Effector CD8-positive, alpha-beta T cell (primary cell): ENCODE data around the gene GFPT2.

Experiments
- DNase-seq: peaks from one replicate; lab custom pipeline; 2025; lab: John Stamatoyannopoulos, UW

GFPT2 gene

DNA sequence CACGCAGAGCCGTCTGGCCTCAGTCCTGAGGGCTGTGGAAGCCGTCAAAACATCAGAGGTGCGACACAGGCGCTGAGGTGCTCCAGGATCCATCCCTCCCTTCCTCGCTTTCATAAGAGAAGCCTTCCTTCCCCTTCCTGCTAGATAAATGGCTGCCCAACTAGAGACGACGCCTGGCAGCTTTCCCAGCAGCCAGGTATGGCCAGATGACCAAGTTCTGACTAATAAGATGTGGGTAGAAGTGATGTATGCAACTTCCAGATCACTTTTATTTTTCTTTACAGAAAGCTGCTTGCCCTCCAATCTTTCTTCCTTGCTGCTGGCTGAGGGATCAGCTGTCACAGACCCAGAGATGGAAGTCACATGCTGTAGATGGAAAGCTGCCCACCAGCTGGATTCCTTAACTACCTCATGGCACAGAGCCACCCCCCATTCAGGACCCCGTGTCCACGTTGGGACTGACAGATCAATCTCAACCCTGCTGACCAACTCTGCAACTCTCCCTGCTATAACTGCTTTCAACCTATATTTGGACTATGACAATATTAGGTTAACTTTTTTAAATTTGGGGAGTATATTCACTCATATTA lies 70.0 kb downstream of the GFPT2 start:
- DNase-seq: no peak

DNA sequence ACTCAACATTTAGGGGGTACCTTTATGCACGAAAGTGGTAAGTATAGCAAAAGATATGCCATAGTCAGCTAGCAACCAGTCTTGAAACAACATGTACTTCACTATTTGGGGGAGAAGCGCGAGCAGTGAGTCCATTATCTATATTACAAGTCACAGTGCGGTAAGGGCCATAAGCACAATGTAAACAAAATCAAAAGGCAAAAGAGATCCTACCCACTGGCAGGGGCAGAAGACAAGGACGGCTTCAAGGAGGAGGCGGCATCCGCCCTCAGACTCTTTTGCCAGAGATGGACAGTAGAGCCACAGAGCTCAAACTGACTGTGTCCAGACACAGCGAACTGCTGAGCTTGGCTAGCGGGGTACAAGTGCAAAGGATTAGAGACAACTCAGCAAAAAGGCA lies 70.9 kb downstream of the GFPT2 start:
- no peak for DNase-seq

DNA sequence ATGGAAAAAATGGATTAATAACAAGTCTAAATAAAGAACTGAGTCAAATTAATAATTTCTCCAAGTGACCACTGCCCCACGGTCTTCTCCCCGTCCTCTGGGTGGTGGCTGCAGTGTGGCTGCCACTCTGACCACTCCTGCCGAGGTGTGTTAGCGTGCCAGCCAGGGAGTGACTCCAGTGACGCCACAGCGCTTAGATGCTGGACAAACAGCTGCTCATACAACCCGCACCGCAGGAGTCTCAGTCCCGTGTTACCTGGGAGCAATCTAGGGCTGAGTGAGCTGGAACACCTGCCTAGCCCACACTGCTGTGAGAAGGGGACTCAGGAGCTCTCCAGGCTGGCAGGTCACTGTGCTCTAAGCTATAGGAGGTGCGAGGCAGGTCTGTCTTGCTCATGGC lies 71.4 kb downstream of the GFPT2 start:
- no peak for DNase-seq

DNA sequence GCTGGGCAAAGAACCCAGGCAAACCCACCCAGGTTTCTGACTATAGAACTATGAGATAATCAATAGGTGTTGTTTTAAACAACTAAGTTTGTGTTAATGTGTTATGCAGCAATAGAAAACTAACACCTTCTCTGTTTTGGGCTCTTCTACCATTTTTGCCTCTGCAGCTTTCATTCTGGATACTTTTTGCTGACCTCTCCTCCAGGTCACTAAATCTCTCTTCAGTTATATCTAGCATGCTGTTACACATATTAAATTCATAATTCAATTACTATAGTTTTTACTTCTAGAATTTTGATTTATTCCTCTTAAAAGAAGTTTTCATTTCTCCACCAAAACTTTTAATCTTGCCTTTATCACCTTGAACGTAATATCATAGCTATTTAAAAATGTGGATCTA lies 78.4 kb downstream of the GFPT2 start:
- DNase-seq: no peak

DNA sequence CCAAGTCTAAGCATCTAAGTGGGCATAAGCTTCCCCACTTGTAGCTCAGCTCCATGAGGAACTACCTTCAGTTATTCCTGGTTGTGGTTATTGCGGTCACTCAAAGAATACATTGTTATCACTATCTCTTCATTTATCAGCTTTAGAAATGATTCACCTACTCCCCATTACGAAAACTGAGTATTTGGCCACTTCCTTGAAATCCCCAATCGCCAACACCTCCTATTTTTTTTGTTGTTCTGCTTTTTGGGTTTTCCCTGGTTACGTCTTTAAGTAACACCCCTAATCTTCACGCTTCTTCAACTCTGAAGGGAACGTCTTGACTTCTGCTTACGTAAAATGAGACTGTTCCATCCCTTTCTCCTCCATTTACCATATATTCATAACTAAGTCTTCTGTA lies 81.9 kb downstream of the GFPT2 start:
- no peak for DNase-seq

DNA sequence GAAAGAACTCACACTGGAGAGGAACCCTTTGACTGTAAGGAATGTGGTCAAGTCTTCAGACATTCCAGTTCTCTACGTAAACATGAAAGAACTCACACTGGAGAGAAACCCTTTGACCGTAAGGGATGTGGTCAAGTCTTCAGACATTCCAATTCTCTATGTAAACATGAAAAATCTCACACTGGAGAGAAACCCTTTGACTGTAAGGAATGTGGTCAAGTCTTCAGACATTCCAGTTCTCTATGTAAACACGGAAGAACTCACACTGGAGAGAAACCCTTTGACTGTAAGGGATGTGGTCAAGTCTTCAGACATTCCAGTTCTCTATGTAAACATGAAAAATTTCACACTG lies 93.9 kb downstream of the GFPT2 start:
- DNase-seq: no peak

DNA sequence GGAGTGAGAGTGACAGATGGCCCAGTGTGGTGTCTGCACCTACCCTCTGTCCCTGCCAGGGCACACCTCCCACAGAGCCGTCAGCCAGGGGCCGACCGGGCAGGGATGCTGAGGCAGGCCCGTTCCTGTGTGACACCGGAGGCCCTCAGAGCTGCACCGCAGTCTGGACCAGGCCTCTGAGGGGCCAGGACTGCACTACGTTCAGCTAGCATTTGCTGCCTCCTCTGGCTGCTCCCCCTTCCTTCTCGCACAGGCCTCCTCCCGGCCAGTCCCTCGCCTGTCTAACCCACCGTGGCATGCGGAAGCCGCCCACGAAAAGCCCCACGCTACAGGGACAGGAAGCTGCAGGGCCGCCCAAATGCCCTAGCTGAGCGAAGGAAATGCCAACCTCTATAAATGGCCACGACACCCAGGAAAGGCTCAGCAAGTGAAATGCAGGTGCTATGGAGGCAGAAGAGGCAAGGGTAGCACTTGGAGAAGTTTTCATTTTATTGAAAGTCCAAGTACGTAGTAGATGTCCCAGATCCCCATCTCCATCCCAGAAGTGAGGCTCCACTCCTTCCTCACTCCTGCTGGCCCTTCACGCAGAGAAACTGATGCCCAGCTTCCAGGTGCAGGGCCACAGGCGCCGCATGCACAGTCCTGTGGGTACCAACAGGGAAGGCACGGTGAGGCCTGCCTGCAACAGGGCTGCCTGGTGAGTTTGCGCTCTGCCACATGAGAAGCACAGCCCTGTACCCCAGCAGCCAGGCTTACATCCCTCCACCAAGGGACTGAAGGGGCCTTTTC lies 99.9 kb downstream of the GFPT2 start:
- DNase-seq: no peak

DNA sequence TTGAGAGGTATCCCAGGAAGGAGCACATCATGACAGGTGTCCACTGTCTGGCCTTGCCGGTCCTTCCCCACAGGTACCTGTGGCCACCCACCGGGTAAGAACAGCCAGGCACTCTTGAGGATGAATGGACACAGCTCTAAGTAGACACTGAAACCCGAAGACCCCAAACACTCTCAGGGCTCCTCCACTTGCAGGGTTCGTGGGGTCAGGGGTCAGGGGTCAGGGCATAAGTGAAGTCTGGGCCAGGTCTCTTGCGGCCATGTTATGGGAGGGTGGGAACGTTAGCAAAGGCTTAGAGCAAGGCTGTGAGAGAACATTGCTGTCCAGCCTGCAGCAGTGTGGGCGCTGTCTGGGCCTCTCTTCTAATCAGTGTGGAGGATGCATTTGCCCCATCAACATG lies 101.2 kb downstream of the GFPT2 start:
- DNase-seq: no peak

DNA sequence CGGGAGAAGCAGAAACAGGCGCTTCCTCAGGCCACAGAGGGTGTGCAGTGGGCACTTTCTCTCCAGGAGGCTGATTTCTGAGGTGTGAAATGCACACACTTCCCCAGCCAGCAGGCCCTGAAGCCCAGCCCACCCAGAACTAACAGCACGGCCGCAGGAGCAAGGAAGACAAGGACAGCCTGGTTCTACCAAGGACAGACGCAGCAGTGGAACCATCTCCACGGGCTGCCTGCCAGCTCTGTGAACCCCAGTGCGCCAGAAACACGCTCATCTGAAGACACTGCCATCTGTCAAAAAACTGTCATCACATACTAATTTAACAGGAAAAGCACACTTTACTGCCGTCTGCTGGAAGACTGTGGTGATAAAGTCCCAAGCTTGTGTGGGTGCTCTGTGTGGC lies 102.0 kb downstream of the GFPT2 start:
- DNase-seq: no peak
